Common myeloid progenitor, CD34-positive (primary cell): Measurements from ENCODE around the gene ARHGAP42.

Experiments used
- CTCF ChIA-PET: fragments of 350-600 bp; sonication (Branson Sonifier 250); formaldehyde crosslinking; loops from one replicate; lab custom pipeline; 2021; ENCODE audit warnings: antibody characterized with exemption; lab: Charles Lee
- POLR2A ChIA-PET: fragments of 350-600 bp; sonication (Branson Sonifier 250); formaldehyde crosslinking; loops from one replicate; lab custom pipeline; 2021; ENCODE audit warnings: antibody characterized with exemption; lab: Charles Lee
- DNase-seq, 3 donors: peaks; one replicate each; pipeline versions ENCODE4 v3.0.0 to v3.0.0-alpha.2; 2013
- H3K27ac ChIP-seq, 2 experiments: 1 replicate in 1 of 2; 2 replicates in 1 of 2; pipeline ENCODE4 v1.7.0; 2013; ENCODE audit warnings: inconsistent platforms in 2 of 2, low read length in 2 of 2, mild to moderate bottlenecking in 2 of 2, low read depth in 1 of 2, moderate library complexity in 1 of 2; ENCODE audit not compliant: severe bottlenecking in 2 of 2, insufficient read depth in 1 of 2, poor library complexity in 1 of 2
- H3K27me3 ChIP-seq, 5 experiments: replicated peaks in 2 of 5; 1 replicate in 3 of 5; 2 replicates in 2 of 5; pipeline versions ENCODE4 v1.6.1 to v1.7.0; 2013; ENCODE audit warnings: low read length in 4 of 5, mild to moderate bottlenecking in 2 of 5, moderate library complexity in 2 of 5, inconsistent platforms in 1 of 5; ENCODE audit not compliant: insufficient read depth in 5 of 5, control insufficient read depth in 4 of 5
- H3K36me3 ChIP-seq, 4 experiments: 1 replicate in 2 of 4; 2 replicates in 2 of 4; pipeline versions ENCODE4 v1.6.1 to v1.7.0; 2013; ENCODE audit warnings: low read length in 3 of 4, control low read depth in 1 of 4, mild to moderate bottlenecking in 1 of 4; ENCODE audit not compliant: control insufficient read depth in 4 of 4, insufficient read depth in 4 of 4
- H3K4me1 ChIP-seq, 4 experiments: 1 replicate in 3 of 4; 2 replicates in 1 of 4; pipeline versions ENCODE4 v1.6.1 to v1.7.1; 2013; ENCODE audit warnings: low read length in 3 of 4, mild to moderate bottlenecking in 3 of 4, control low read depth in 1 of 4, inconsistent platforms in 1 of 4, moderate library complexity in 1 of 4; ENCODE audit not compliant: control insufficient read depth in 4 of 4, insufficient read depth in 4 of 4; ENCODE audit errors: control extremely low read depth in 1 of 4
- H3K4me3 ChIP-seq, 7 experiments: 1 replicate in 4 of 7; 2 replicates in 3 of 7; pipeline versions ENCODE4 v1.5.1 to v1.7.0; 2013; ENCODE audit warnings: mild to moderate bottlenecking in 7 of 7, low read length in 6 of 7, moderate library complexity in 6 of 7, inconsistent platforms in 2 of 7, low read depth in 2 of 7, control low read depth in 1 of 7; ENCODE audit not compliant: insufficient read depth in 4 of 7, control insufficient read depth in 1 of 7; ENCODE audit errors: extremely low read depth in 1 of 7
- H3K9me3 ChIP-seq, 5 experiments: 1 replicate in 4 of 5; 2 replicates in 1 of 5; pipeline versions ENCODE4 v1.6.1 to v1.7.1; 2013; ENCODE audit warnings: low read length in 4 of 5, mild to moderate bottlenecking in 2 of 5, inconsistent platforms in 1 of 5, low read depth in 1 of 5, moderate library complexity in 1 of 5; ENCODE audit not compliant: control insufficient read depth in 4 of 5, insufficient read depth in 2 of 5; ENCODE audit errors: control extremely low read depth in 1 of 5
- WGBS: methylation state at CpG from one replicate; pipeline ENCODE4 v1.1.5; 2013; ENCODE audit not compliant: insufficient coverage; 5-methylcytosine and 5-hydroxymethylcytosine counted together

The ARHGAP42 gene

DNA sequence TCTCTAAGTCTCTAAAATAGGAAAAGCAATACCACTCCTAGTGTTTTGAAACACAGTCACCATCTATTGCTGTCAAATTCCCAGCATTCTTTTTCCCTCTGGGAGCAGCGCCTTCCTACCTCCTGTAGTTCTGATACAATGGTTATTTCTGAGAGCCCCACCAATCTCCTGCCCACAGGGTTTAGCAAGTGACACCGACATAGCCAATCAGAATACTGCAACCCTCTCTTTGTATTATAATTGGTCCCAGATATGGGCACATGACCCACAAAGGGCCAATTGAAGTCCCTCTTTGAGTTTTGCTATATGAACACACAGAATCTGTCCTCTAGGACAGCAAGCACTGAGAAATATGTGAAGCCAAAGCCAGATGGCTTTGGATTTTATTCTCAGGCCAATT is 16.9 kb upstream of the ARHGAP42 start:
- DNase-seq: no peak
- POLR2A ChIA-PET: no interaction called here
- no peaks in the 10 kb centered on the region for H3K4me1 ChIP-seq
- 100% methylated on average over 2 of the region's 2 CpGs for WGBS
- H3K9me3 ChIP-seq: no peaks in the 10 kb centered on the region
- no peak overlapping the region for H3K27ac ChIP-seq
- CTCF ChIA-PET: no interaction called here
- H3K36me3 ChIP-seq: no peaks in the 10 kb centered on the region
- H3K27me3 ChIP-seq: no peaks in the 10 kb centered on the region
- H3K4me3 ChIP-seq: no peak overlapping the region

DNA sequence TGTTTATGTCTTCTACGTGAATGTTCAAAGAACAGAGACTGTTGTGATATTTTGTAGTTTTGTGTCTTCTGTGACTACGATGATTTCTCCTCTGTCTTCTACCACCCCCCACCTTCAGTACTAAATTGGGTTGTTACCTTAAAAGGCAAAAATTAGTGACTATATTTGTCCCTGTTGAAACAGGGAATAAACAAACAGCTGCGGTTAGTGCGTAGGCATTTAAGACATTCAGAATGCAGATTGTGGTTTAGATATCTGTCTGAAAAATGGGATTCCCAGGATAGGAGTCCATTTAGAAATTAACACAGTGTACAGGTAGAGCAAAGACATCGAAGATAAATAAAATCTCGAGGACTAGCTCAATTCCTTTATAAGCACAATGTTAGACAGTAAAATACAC is 15.6 kb upstream of the ARHGAP42 start:
- ChIA-PET CTCF (no interaction called here), POLR2A (no interaction called here)
- Histone ChIP-seq H3K4me1 (no peaks in the 10 kb centered on the region), H3K27ac (no peak overlapping the region), H3K9me3 (no peaks in the 10 kb centered on the region), H3K36me3 (no peaks in the 10 kb centered on the region), H3K4me3 (no peak overlapping the region), H3K27me3 (no peaks in the 10 kb centered on the region)
- no peak for DNase-seq
- 100% methylated on average over 1 of the region's 6 CpGs for WGBS

DNA sequence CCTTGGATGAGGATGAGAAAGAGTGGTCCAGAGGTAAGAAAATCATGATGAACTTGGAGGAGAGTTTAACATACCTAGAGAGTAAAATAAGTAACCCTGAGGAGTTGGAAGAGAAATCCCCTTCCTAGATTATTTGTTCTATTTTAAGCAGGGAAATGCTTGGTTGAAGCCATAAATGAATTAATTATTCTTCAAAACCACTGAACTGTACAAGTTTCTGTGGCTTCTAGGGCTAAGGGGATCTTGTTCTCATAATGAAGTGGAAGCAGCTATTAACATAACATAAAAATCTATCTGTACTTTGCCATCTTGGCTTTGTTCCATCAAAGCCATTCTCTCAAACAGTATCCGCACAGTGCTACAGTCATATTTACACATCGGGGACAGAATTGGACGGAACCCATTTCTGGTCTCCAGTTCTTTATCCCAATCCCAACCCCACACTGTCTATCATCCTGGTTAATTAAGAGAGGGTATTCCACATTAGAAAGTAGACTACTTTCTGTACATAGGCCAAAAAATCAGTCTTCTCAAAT is 14.5 kb upstream of the ARHGAP42 start:
- CTCF ChIA-PET: no interaction called here
- POLR2A ChIA-PET: no interaction called here
- Histone ChIP-seq H3K4me3 (no peak overlapping the region), H3K27ac (no peak overlapping the region), H3K9me3 (no peaks in the 10 kb centered on the region), H3K27me3 (no peaks in the 10 kb centered on the region), H3K4me1 (no peaks in the 10 kb centered on the region), H3K36me3 (no peaks in the 10 kb centered on the region)
- 100% methylated on average over 3 of the region's 3 CpGs for WGBS
- DNase-seq: no peak

DNA sequence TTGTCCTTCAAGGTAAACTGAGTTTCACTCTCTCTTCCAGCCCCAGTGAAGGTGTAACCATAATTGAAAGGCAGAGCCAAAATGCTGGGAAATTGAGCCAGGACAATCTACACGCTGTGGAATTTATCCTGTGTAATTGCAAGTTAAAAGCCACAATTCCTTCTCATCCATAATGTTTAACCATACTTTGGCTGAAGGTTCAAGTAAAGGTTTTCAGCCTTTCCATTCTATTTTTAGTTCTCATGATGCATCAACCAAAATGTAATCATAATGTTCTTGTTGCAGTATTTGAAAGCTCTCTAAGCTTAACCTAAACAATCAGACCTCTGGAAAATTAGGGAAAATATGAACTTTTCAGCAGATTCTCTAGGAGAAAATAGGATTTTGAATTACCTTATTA is 14.0 kb upstream of the ARHGAP42 start:
- no peak for DNase-seq
- Histone ChIP-seq H3K4me1 (no peaks in the 10 kb centered on the region), H3K27ac (no peak overlapping the region), H3K4me3 (no peak overlapping the region), H3K9me3 (no peaks in the 10 kb centered on the region), H3K27me3 (no peaks in the 10 kb centered on the region), H3K36me3 (no peaks in the 10 kb centered on the region)
- CTCF ChIA-PET: no interaction called here
- WGBS: no CpG with 5 or more reads among the region's 1 CpG
- POLR2A ChIA-PET: no interaction called here

DNA sequence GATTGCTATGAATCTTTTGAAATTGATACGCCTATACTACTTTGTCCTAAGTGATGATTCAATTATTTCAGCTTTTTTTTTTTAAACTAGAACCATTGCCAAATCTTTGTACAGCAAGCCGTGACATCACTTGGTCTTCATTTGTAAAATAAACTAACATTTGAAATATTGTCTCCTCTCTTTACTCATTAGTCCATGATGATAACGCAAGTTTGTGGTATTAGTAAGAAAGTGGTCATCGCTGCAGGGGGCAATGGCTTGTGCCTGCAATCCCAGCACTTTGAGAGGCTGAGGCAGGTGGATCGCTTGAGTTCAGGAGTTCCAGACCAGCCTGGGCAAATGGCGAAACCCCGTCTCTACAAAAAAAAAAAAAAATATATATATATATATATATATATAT is 12.9 kb upstream of the ARHGAP42 start:
- WGBS: no CpG with 5 or more reads among the region's 7 CpGs
- Histone ChIP-seq H3K9me3 (no peaks in the 10 kb centered on the region), H3K4me3 (no peak overlapping the region), H3K4me1 (no peaks in the 10 kb centered on the region), H3K27ac (no peak overlapping the region), H3K27me3 (no peaks in the 10 kb centered on the region), H3K36me3 (no peaks in the 10 kb centered on the region)
- ChIA-PET CTCF (no interaction called here), POLR2A (no interaction called here)
- DNase-seq: no peak

DNA sequence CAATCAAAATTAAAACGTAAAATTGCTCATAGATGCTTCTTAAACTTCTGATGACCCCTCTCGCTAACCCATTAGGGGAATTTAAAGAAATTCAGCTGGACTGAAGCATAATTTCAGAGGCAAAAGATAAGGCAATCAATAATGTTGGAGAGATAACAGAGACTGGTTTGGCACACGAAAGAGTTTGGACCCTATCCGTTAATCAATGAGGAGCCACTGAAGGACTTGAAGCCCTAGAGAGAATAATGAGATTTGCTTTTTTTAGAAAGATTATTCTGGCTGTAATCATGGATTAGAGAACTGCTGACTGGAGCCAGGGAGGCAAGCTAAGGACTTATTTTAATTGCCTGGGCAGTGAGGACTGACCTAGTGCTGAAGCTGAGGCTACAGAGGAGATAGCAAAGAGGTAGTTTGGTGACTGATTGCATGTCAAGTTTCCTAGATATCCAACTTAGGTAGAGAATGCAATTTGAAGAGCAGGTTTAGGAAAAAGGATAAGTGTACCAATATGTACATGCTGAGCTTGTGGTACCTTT is 11.9 kb upstream of the ARHGAP42 start:
- ChIA-PET CTCF (interaction anchor here (0.7 kb wide), 1 partner anchor 261 kb away, joined by 4 read pairs; no protein-coding TSS in a partner anchor), POLR2A (no interaction called here)
- Histone ChIP-seq H3K9me3 (no peaks in the 10 kb centered on the region), H3K27me3 (no peaks in the 10 kb centered on the region), H3K36me3 (no peaks in the 10 kb centered on the region), H3K4me3 (no peak overlapping the region), H3K27ac (no peak overlapping the region), H3K4me1 (no peaks in the 10 kb centered on the region)
- DNase-seq: no peak
- WGBS: 97% methylated on average over 3 of the region's 4 CpGs

DNA sequence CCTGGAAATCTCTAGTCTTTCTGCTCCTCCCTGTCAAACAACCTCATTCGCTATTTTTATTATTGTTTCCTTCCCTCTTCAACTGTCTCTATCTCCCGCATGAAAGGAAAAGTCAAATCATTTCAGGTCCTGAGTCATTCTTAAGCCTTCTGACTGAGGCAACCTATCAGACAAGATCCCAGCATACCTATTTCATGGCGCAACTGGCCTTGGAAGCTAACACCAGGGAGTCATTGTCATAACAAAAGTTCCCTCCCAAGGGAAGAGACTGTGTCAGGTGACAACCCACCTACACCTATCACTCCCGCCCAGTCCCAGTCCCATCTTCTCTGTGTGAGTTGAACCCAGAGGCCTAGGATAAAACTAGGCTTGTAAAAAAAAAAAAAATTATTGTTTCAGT is 10.2 kb upstream of the ARHGAP42 start:
- ChIA-PET POLR2A (no interaction called here), CTCF (interaction anchor here (1.0 kb wide), 1 partner anchor 10 kb away, joined by 3 read pairs; no protein-coding TSS in a partner anchor)
- Histone ChIP-seq H3K4me1 (peaks cover 0 to 11% (median 6%) of the 10 kb centered on the region in 4 experiments), H3K36me3 (no peaks in the 10 kb centered on the region), H3K4me3 (no peak overlapping the region), H3K9me3 (no peaks in the 10 kb centered on the region), H3K27ac (no peak overlapping the region), H3K27me3 (no peaks in the 10 kb centered on the region)
- 80% methylated on average over 2 of the region's 4 CpGs for WGBS
- DNase-seq: no peak
